Stimulated activated CD4-positive, alpha-beta T cell treated with anti-CD3 and anti-CD28 coated beads, Interleukin-1b, Interleukin-23, amount 100 ng/mL, for 24 hours (primary cell): Measurements from ENCODE around the gene PTPRU.

Experiments
- DNase-seq, 4 experiments: peaks; one replicate each; pipeline ENCODE4 v3.0.0-alpha.2; 2020; ENCODE audit warnings: low read depth in 4 of 4, low spot score in 1 of 4

PTPRU gene

GRCh38 chr1:29331309-29331708 lies 95.0 kb downstream of the PTPRU start:
- no peak for DNase-seq

DNA sequence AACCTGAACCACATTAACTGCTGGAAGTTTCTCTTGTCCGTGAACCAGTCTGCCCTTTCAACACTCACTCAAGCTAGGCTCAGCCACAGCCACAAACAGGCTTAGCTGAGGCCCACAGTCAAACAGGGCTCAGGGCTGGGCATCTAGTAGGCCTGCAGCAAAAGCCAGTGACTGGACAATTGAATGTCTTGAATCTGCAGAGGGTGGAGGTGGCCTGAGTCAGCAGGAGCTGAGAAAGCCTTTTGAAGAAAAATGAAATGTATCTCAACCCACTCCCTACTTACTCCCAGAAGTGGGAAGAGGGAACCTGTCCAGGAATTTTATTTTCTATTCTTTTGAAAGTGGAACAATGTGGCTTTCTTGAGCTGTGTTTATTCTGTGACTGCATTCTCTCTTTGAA lies 95.4 kb downstream of the PTPRU start:
- DNase-seq = no peak

- DNase-seq = no peak
These were observed 95.9 kb downstream of the PTPRU start for GRCh38 chr1:29332204-29332603.

- DNase-seq = no peak
These were observed 96.7 kb downstream of the PTPRU start for GRCh38 chr1:29333008-29333407.

DNA sequence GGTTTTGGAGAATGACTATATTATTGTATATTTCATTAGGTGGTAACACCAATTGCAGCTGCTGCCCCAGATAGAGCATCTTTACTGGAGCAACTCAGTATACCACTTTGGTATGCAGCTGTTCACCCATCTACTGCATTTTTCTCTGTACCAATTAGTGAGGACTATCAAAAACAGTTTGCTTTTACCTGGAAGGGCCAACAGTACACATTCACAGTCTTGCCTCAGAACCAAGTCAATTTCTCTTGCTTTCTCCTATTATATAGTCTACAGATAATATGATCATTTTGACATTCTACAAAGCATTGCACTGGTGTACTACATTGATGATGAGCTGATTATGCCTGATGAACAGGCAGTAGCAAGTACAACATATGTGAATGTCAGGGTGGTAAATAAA lies 99.3 kb downstream of the PTPRU start:
- DNase-seq = no peak

DNA sequence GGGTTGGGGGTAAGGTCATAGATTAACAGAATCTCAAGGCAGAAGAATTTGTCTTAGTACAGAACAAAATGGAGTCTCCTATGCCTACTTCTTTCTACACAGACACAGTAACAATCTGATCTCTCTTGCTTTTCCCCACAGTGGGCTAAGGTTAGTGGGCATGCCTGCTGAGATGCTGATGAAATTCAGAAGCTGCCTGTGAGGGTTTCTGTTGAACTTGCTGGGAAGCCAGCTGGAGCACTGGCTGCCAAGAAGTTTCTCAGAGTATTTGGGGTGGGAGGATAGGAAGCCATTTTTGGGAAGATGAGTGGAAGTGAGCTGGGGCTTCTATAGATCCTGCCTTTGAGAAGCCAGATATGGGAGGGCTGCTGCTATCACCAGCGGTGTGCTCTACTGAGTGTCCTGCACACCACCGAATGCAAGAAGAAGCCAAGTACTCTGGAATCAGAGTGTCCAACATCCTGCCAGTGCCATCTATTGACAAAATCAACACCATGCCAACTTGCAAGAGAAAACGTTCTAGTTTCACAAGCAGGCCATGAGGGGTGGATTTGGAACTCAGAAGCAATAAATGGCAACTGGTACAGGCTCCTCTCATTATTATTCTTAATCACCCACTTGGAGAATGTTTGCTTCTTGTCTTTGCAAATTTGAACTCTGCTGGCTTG lies 102.7 kb downstream of the PTPRU start:
- DNase-seq = no peak

GRCh38 chr1:29341936-29342335 lies 105.6 kb downstream of the PTPRU start:
- no peak for DNase-seq

- no peak for DNase-seq
These were observed 106.0 kb downstream of the PTPRU start for GRCh38 chr1:29342351-29342750.

- no peak for DNase-seq
These were observed 106.7 kb downstream of the PTPRU start for GRCh38 chr1:29342983-29343382.

- no peak for DNase-seq
These were observed 107.2 kb downstream of the PTPRU start for GRCh38 chr1:29343476-29343875.

DNA sequence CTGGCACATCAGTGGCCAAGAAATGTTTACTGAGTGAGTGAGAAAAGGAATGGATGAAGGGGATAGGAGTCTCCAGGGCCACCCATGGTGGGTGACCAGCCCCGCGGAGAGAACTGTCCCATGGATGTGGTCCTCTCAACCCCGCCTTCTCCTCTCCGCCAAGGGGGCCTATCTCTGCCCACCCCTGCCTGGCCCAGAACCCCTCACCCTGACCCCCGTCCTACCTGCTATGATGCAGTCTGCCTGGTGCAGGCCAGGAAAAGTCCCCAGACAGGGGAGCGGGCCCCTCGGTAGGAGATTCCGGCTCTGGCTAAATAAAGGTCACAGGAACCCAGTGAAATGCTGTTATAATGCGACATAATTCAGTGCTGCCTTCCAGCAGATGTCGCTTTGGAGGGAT lies 107.6 kb downstream of the PTPRU start:
- DNase-seq = no peak

DNA sequence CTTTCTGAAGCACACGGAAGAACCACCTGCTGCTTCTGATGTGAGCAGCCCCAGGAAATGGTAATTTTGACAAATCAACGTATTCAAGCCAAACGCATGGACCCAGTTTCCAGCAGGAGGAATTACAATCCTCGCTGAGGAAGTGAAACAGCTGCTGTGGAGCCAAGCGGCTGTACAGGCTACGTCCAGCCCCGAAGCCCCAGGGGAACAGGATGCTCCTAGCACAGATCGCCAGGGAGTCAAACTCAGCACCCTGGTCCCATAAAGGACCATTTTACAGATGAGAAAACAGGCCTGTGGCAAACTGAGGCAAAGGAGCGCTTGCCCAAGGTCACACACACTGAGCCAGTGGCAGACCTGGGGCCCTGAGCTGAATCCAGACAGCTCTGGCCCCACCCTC lies 108.0 kb downstream of the PTPRU start:
- no peak for DNase-seq

DNA sequence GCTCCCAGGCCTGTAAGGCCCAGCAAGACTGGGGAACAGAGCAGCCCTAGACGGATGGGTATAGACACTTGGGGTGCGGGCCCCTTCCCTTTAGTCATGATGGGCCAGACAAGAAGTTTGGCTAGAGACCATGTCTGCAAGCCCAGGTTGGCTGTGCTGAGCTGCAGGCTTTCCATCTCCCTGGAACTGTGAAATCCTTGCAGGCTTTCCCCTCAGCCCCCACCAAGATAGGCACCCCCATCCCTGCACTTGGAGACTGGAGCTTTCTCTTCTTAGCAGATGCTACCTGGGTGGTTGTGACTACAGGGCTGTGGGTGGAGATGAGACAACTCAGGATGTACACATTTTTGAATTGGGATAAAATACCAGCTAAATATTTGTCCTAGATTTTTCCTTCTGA lies 110.3 kb downstream of the PTPRU start:
- DNase-seq = no peak

GRCh38 chr1:29349871-29350491 lies 113.7 kb downstream of the PTPRU start:
- no peak for DNase-seq

DNA sequence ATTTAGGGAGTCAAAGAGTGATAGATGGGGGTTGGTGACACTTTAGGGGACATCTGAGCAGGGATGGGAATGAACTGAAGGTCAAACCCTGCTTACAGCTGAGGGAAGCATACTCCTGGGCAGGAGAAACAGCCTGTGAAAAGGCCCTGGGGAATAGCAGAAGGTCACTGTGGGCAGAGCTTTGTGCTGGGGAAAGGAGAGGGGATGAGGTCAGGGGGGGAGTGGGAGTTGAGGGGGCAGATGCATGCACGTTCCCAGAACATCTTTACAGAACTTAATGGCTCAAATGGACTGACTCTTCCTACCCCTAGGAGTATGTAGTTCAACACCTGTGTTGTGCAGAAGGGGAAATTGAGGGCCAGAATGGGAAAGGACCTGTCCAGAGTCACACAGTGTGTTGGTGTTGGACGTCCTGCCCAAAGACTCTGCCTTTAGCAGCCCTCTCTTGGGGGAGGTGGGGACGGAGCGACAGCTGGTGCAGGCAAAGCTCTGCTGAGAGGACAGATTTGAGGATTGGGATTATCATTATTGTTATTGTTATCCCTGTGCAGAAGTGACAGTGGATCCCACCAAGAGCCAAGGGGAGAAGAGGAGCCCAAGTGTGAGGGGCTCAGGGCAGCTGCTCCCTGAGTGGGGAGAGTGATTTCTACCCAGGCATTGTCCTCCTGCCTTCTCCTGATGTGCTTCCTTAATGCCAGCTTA lies 116.5 kb downstream of the PTPRU start:
- no peak for DNase-seq

DNA sequence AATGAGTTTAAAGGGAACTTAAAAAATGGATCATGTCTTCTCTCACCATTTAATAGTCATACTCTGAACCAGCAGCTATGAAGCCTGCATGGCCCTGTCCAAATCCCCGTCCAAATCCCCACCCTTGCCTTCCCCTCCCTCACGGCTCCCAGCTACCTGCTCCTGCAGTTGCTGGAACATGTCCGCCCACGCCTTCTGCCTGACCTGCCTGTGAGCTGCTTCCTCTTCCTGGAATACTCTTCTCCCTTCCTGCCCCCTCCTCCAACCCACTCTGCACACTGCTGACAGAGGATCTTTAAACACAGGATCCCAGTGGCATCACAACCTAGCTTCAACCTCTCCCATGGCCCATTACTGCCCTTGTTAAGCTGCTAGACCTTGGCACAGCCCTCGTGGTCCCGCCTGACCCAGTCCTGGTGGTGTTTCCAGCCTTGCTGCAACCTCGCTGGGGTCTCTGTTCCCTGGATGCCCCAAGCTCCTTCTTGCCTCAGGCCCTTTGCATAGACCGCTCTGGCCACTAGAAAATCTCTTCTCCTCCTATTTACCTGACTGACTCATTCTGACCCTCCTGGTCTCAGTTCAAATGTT lies 118.3 kb downstream of the PTPRU start:
- no peak for DNase-seq

- DNase-seq = no peak
These were observed 119.1 kb downstream of the PTPRU start for GRCh38 chr1:29355375-29355774.

DNA sequence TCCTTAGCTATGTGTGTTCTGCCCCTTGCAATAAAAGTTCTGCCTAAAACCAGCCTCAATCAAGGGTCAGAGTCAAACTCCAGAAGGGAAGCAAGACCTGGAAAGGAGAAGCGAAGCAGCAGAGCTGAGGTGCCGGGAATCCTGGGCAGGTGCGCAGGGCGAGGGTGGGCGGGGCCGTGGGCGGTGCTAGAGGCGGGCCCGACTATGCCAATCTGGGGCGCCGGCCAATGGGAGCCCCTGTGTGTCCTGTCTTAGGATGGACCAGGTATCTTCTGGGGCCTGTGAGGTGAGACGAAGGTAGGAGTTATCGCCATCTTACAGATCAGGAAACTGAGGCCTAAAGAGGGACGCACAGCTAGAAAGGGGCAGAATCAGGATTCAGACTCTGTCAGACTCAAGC lies 120.3 kb downstream of the PTPRU start:
- no peak for DNase-seq

GRCh38 chr1:29357452-29357851 lies 121.1 kb downstream of the PTPRU start:
- DNase-seq = no peak

DNA sequence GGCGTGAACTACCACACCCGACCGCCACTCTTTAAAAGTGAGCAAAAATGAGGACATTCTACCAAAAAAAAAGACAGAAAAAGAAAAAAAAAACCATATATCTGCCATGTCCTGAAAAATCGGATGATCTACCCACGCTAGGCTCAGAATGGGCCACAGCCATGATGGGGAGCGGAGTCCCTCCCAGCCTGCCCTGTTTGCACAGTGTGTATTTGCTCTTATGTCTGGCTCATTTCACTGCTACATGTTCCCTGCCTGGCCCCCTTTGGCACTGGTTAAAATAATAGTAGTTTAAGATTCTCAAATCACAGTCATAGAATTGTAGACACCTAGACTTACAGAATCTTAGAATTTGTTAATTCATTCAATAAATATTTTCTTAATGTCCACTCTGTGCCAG lies 121.9 kb downstream of the PTPRU start:
- no peak for DNase-seq

GRCh38 chr1:29360768-29361167 lies 124.4 kb downstream of the PTPRU start:
- no peak for DNase-seq

- no peak for DNase-seq
These were observed 125.4 kb downstream of the PTPRU start for GRCh38 chr1:29361686-29362085.
